NCI-H1417 treated with DMSO at 0.1 percent for 48 hours (cell line): ENCODE measurements around the gene PDCD1.
A peak's percentile ranks its signal among the peaks of the same experiment; 100 is the strongest.
"Not testable (repeated sequence)": the region's sequence is repeated elsewhere in the genome, so short reads cannot be mapped to it uniquely, and the experiment has no call there.

Experiments
- DNase-seq: peaks from one replicate; lab custom pipeline; 2025; lab: John Stamatoyannopoulos, UW

The PDCD1 gene

GRCh38 chr2:241858206-241859016, at the start of gene PDCD1:
Gene PDCD1 (minus strand): TSS chr2:241858894. CDS start chr2:241858838, 56 bp downstream.
- no peak for DNase-seq

DNA sequence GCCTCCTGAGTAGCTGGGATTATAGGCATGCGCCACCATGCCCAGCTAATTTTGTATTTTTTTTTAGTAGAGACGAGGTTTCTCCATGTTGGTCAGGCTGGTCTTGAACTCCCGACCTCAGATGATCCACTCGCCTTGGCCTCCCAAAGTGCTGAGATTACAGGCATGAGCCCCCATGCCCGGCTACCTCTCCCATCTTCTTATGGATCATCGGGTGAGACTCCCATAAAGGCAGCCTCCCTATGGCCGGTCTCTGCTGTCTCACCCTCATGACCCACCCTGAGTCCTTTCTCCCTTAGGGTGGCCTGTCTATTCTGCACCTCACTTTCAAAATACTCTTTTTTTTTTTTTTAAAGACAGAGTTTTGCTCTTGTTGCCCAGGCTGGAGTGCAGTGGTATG, 49.1 kb upstream of the PDCD1 start:
- not testable (repeated sequence) for DNase-seq

DNA sequence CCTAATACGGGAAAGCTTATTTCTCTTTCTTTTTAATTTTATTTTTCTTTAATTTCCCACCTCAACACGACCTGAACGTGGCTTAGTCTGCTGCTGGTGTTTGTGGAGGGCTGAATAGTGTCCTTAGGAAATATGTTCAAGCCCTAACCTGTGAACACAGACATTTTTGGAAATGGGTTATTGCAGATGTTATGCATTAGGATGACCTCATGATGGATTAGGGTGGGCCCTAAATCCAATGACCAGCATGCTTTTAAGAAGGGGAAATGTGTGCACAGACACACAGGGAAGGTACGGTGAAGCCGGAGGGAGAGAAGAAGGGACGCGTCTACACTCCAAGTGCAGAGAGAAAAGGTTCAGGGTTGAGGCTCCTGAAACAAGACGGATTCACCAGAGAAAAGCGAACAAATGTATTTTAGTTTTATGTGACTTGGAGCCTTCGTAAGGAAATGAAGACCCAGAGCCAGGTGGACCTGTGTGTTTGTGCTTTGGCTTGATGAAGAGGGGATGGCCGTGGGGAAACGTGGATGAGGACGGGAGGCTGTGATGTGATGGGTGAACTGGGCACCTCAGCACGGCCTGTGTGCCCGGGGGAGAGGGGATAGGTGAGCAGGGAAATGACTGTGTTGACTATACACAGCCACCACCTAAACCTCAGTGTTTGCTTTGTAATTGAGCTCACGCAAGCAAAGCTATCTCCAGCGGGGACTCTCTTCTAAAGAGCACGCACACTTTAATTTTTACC, 48.3 kb upstream of the PDCD1 start:
- DNase-seq, result peak; percentile 15

- not testable (repeated sequence) for DNase-seq
Measured at GRCh38 chr2:241906378-241906770, 47.7 kb upstream of the PDCD1 start.

DNA sequence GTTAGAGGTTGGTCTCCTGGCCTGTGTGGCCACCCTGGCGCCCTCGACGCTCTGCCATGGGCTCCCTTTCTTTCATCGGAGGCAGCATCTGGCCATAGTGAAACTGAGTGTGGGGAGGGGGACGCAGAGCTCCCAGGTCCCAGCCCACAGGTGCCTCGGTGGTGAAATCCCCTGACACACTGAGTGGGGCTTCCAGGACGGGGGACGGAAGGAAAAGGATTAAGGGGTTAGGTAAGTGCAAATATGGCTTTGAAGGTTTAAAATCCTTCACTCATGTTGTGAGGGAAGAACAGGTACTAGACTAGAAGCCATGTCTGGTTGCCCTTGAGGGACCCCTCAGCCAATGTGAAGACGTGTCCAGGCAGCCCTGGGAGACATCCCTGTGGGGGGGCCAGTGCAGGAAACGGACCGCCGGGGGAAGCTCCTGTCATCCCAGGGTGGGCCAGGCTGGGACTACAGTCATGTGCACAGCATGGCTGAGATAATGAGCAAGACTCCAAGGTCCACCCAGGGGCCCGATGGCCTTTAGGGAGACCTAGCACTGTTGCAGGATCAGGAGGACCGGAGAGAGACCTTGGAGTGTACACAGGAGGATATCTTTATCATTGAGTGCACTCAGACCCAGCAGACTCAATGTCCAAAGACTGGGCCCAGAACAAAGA, 47.2 kb upstream of the PDCD1 start:
- DNase-seq, result no peak

GRCh38 chr2:241904791-241905710, 46.4 kb upstream of the PDCD1 start:
- no peak for DNase-seq

DNA sequence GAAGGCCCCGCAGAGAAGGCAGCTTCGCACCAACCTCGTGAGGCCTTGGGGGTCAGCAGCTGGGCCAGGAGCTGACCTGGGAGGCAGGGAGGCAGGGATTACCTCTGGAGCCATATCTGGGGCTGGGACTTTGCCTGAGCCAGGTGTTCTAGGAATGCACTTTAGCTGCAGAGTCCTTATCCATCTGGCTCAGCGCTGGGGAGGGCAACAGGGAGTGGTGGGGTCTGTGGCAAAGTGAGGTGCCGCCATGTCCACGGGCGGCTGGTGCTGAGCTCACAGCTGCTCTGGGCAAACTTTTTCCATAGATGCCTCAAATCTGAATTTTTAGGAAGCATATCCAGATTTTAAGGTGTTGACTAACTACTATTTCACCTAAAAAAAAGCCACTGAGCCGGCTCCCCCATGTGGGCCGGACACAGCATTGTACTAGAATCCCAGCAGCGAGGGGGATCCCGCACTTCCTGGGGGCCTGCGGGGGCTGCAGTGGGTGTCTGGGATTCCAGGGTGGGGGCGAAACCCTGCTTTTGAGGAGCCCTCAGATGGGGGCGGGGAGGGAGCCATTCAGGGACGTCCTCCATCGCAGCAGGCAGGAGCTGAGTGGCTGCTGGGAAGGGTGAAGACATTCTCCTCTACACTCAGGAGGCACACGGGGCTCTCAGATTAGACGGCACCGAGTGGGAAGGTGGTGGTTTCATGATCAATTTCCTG, 45.5 kb upstream of the PDCD1 start:
- no peak for DNase-seq

DNA sequence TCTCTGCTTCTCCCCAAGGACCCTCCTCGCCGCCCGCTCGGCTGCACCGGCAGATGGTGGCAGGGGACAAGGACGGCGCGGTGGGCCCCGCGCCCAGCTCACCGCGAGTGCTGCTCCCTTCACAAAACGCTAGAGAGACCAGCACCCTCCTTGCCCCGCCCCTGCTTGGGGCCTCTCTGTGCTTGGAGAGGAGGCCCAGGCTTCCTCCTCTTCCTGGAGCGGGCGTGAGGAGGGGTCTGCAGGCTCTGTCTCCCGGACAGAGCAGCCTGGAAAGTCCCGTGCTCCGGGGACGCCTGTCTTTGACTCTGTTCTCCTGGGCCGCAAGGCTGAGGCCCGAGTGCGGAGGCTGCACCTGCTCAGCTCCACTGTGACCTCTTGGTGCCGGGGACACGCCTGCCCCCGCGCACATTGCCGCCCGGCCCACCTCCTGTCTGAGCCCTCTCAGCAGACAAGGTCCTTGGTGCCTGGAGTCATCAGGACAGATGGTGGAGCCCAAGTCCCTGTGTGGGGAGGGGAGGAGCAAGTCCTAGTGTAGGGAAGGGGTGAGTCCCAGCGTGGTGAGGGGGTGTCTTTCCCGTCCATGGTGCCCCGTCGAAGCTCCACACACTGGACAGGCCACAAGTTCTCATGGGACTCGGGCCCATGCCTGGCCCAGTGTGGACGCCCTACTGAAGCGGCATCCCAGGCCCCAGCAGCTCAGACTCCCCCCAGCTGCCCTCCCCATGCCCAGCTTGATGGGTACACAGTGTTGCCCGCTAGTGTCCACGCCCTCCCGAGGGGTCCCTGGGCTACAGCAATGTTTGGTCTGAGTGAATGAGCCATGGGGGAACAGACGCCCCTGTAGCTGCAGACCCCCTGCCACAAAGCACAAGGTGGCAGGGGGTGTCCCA, 44.7 kb upstream of the PDCD1 start:
- DNase-seq, result no peak

DNA sequence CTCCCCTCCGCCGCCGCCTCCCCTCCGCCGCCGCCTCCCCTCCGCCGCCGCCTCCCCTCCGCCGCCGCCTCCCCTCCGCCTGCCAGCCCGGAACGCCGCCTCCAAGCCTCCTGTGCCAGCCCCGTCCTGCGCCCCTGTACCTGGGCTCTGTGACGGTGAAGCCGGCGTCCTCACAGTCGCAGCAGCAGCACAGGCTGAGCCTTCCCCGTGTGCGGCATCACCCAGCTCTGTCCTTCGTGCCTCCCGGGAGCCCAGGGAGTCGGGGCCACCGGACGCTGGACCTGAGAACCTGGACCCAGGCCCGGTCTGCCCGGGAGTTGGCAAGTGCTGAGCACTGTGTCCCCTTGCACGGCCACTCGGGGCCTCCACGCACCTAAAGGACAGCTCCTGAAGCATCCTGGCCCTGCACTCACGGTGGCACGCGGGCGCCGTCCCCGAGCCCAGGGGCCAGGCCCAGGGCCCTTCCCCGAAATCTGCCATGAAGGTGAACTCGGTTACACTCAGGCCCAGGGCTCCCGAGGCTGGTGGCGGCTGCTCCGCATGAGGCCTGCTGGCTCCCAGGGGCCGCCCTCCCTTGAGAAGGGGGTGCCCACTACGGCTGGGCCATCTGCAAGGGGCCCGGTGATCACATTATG, 43.8 kb upstream of the PDCD1 start:
- DNase-seq, result no peak

- no peak for DNase-seq
Measured at GRCh38 chr2:241901500-241902351, 43.0 kb upstream of the PDCD1 start.

DNA sequence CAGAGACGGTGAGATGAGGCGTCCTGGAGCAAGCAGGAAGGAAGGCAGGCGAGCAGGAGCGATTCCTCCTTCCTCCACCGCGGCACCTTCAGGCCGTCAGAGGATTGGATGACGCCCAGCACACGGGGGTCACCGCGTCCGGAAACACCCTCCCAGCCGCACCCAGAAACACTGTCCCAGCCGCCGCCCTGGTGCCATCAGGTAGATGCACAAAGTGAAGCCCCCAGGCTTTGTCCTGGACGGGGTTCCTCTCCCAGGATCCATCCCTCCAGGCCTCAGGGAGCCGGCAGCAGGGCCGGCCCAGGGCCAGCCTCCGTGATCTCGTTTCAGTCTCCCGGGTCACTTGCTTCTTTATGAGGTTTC, 42.3 kb upstream of the PDCD1 start:
- no peak for DNase-seq

DNA sequence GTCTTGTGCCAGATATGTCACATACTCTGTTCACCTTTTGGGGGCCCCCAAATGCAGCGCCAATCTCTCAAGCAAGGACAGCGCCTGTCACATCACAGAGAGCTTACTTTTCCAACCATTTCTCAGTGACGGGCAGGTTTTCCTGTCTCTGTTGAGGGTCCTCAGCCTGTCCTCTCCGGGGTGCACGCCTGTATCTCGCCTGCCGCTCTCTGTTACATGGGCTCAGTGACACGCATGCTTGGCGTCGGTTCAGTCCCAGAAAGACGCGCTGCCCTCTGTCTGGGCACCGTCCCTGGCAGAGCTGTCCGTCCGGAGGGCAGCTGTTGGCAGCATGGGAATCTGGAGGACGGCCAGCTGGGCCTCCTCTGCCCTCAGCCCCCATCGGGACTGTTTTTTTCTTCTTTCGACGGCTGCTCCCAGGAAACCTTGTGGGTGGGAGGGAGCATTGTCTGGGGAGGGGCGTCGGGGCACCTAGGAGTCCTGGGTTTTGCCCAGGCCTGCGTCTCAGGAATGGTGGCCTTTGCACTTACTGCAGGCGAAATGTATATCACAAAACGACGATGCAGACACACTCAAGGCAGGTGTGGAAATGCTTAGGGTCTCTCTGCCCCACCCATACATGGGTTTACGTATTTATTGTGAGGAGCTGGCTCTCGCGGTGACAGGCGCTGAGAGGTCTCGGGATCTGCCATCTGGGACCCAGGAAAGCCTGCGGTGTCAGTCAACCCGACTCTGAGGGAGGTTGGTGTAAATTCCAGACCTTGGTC, 41.7 kb upstream of the PDCD1 start:
- DNase-seq, result no peak

- DNase-seq, result no peak
Measured at GRCh38 chr2:241898463-241899270, 40.0 kb upstream of the PDCD1 start.

DNA sequence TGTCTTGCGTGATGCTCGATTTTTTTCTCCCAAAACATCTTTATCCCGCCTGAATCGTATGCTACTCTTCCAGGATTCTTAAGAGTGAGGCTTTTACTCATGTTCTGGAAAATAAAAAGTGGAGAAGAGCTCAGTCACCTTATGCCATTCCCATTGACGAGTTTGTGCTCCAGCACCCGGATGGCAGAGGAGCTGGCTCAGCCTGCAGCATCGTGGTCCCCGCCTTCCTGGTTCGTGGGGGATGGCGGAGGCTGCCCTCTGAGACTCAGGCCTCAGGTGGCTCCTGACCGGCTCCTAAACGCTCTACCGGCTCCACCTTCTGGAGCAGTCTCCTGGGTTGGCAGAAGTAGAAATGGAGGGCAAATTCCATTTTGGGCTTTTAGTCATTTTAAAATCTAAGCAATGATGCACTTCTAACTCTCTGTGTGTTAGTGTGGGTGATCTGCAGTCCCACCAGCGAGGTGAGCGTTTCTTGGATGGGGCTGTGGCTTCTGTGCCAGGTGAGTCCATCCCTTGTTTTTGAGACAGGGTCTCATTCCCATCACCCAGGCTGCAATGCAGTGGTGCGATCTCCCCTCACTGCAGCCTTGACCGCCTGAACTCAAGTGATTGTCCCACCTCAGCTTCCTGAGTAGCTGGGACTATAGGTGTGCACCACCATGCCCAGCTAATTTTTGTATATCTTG, 38.7 kb upstream of the PDCD1 start:
- DNase-seq, result no peak

GRCh38 chr2:241896746-241897201, 38.1 kb upstream of the PDCD1 start:
- DNase-seq, result no peak
